Measurements from ENCODE around the gene ALOX5AP.

The ALOX5AP gene

DNA sequence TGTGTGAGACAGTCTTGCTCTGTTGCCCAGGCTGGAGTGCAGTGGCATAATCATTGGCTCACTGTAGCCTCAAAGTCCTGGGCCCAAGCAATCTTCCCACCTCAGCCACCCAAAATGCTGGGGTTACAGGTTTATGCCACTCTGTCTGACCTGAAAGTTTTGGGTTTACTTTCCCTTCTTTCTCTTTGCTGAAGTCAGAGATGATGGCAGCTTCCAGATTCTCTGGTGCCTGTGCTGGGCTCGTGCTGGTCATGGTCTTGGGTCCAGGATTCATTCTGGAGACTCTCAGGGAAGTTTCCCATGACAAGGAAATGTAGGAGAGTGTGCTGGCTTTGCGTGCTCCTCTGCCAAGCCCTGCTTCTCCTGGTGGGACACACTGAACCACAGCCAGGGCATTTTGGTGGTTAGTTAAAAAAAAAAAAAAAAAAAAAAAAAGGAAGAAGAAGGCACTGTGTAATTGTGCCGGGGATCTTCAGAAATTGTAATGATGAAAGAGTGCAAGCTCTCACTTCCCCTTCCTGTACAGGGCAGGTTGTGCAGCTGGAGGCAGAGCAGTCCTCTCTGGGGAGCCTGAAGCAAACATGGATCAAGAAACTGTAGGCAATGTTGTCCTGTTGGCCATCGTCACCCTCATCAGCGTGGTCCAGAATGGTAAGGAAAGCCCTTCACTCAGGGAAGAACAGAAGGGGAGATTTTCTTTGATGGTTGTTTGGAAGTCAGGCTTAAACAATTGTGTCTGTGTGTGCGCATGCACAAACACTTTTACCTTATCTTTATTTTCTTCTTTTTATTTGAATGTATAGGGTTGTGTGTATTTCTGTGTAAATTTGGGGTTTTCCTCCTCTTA lies at the start of gene ALOX5AP:
ALOX5AP (plus strand) TSS at position 519 of the 847 bp plus-strand sequence; CDS start at position 582, 63 bp downstream.
- no peak for DNase-seq (ENCODE audit: low read depth, low spot score)
- peak within 1 kb of the TSS; percentile 77 for H3K27ac ChIP-seq

DNA sequence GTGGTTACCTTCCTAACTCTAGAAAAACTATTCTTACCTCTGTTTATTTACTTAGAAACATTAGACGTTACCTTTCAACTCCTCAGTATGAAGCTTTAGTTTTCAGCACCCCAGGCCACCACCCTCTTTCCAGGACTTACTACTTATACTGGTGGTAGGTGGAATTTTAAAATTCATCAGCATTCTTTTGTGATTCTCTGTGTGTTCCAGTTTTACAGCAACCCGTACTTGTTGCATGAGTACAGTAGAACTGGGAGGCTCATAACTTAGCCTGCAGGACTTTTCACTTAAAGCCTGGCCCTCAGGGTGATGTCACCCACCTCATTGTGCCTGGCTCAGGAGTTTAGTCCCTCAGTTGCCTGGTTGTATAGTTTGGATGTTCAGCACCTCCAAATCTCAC lies 49.4 kb upstream of the ALOX5AP start:
- no peak for DNase-seq (ENCODE audit: low read depth, low spot score)

DNA sequence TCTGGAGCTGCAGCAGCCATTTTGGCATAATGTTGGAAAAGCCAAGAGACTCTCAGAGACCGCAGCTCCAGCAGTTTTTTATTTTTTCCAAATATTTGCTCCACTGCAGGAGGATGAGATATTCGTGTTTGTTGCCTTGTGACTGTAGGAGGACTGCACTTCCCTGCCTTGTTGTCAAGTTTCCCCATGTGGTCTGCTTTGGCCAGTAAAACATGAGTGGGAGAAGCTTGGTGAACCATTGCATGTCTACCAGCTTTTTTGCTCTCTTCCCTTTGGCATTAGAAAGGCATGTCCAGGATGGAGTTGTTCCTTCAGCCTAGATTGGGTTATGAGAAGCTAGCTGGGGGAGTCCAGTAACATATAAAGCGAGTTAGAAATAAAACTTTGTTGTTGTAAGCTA lies 47.7 kb upstream of the ALOX5AP start:
- DNase-seq (ENCODE audit: low read depth, low spot score) = no peak
- no peak overlapping the region for H3K27ac ChIP-seq

More for the DNA sequence above, 49.4 kb upstream of the ALOX5AP start:
- H3K27ac ChIP-seq = no peak overlapping the region

DNA sequence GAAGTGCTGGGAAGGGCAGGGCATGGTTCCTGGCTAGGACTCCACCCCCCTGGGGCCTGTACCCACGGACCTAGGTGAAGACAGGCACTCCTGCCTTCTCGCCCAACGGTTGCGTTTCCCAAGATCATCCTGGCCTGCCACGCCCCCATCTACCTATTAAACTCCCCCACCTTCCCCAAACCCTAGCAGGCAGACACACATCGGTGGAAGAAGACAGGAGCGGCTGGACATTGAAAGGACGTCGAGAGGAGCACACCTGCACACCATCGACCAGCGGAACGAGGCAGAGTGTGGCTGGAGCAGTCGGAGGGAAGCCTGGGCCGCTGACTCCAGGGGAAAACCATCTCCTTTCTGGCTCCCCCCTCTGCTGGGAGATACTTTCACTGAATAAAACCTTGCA lies 45.6 kb upstream of the ALOX5AP start:
- DNase-seq (ENCODE audit: low read depth, low spot score) = no peak
- peak overlapping the region; percentile 48 for H3K27ac ChIP-seq

DNA sequence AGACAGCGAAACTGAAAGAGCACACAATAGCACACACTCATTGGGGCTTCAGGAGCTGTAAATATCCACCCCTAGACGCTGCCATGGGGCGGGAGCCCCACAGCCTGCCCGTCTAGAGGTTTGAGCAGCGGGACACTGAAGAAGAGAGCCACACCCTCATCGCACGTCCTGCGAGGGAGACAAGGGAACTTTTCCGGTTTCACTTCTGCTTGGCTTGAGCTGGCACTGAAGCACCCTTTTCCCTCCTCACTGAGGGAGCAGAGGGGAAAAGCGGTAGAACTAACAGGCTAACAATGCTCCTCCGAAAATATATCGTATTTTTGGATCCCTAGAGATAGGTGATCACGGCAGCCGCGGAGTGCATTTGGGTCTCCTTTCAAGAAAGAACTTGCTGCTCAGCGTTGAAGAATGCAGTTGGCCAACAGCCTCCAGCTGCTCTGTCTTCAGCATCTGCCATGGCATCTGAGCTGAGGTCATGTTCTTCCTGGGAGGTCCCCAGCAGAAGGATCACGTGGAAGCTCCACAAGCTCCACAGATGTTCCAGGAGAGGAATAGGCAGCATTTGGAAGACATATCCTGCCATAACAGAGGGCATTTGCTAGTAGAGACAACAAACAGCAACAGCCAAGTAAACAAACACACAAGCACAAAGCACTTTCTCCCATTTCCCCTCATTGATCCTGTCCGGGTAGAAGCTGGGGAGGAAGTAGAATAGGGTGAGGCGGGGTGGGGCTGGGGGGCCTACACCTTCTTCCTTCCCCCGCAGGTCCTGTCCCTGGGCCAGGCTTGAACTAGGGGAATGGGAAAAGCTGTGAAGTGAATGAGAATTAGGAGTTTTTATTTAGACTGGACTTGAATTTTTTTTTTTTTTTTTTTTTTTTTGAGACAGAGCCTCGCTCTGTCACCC lies 44.8 kb upstream of the ALOX5AP start:
- peak overlapping the region; percentile 48 for H3K27ac ChIP-seq
- DNase-seq (ENCODE audit: low read depth, low spot score) = no peak

DNA sequence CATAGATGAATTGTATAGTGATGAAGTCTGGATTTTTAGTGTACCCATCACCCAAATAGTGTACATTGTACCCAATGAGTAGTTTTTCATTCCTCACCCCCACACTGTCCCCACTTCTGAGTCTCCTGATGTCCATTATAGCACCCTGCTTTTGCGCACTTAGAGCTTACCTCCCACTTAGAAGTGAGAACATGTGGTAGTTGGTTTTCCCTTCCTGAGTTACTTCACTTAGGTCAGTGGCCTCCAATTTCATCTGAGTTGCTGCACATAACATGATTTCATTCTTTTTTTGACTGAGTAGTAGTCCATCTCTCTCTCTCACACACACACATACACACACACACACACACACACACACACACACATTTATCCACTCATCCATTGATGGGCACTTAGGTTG lies 43.2 kb upstream of the ALOX5AP start:
- no peak for DNase-seq (ENCODE audit: low read depth, low spot score)
- H3K27ac ChIP-seq = no peak overlapping the region

DNA sequence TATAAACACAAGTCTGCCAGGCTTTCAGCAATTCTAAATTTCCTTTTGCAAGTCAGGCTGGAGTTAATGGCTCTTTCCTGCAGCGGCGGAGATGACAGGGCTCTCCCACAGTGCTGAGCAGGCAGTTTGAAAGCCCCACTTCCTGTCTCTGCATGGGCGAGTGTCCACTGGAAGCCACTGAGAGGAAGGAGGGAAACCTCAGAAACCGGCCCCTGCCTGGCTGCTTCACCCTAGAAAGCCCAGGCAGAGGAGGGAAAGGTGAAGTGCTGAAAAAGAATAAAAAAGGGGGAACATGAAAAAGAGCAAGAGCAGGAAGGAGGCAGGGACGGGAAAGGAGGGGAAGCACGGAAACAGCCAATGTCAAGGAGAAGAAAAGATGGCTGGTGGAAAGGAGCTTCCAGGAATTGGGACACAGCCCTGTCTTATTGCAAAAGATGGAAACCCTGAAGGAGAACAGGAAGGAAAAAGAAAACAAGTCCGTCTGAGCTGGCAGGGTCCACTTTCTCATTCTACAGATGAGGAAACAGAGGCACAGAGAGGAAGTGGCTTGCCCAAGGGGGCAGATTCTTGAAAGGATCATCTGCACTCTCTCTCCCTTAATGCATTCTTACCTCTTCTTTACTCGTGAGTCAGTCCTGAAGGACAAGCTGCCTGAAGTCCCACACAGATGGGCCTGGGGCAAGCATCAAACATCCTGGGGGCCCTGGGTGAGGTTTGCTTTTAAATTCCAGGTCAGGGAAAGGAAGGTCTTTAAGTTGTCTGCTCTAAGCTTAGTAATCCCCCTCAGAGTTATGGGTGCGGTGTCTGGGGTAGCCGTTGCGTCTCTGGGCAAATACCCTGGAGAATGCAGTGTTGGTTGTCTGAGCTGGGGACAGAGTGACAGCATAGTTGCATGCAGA lies 38.8 kb upstream of the ALOX5AP start:
- H3K27ac ChIP-seq = no peak overlapping the region

DNA sequence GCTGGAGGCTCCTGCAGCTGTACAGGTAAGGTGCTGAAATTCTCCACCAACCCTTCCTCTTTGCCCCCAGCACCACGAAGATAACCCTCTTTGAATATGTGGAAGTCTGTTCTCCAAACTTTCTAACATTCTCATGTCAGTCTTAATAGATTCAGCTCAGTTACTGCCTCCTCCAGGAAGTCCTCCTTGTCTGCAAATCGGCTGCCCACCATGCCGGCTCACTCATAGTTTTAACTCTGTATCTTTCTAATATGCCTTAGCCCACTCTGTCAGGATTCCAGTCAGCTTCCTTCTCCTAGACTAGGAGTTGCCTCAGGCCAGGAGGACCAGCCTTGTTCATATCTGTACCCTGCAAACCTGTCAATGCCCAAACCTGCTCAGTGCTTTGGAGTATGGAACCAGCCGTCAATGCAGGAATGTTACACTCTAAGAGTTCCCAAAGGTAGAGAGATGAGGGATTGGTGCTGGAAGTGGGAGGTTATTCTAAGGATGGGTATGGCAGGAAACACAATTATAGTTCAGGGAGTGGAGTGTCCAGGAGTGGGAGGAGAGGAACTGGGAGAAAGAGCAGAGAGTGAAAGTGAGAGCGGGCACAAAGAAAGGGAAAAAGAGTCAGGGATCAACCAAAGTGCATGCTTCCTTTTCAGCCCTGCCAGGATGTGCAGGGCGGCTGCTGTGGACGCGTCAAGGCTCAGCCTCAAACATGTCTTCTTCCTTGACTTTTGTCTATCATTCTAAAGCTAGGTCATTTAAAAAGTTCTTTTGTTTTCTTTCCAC lies 38.0 kb upstream of the ALOX5AP start:
- H3K27ac ChIP-seq = no peak overlapping the region
- DNase-seq (ENCODE audit: low read depth, low spot score) = no peak

More for the DNA sequence above, 38.8 kb upstream of the ALOX5AP start:
- DNase-seq (ENCODE audit: low read depth, low spot score) = no peak

DNA sequence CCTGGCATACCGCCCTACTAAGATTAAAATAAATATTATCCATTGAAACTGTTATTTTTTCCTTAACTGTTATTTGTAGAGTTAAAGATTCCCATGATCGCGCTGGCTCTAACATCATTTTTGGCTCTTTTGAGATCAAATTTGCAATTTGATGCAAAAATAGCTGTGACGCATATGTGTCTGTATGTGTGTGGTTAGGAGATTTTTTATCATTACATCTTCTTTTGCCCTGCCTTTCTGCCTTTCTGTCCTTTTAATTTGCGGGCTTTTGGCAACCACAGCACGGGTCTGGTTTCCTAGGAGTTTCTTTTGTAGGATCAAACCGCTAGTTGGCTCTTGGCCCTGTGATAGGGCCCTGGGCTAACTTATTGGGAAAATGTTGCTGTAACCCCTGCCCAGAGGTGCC lies 37.3 kb upstream of the ALOX5AP start:
- no peak overlapping the region for H3K27ac ChIP-seq
- no peak for DNase-seq (ENCODE audit: low read depth, low spot score)

DNA sequence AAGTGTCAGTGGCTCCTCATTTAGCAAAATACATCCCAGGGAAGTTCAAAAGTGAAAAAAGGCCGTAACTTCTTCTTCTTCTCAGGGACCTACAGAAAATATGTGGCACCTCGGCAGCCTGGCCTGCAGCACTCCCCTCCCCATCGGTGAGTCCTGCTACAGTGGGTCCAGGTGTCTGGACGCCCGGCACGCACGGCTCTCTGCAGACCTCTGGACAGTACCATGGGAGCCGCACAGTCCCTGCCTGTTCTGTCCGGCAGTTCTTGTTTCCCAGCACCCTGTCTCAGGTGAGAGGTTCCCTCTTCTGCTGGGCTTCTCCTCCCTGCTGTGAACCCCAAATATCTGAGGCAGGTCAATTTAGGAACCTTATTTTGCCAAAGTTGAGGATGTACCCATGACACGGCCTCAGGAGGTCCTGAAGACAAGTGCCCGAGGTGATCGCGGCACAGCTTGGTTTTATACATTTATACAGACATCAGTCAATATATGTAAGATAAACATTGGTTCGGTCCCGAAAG lies 36.8 kb upstream of the ALOX5AP start:
- H3K27ac ChIP-seq = no peak overlapping the region
- DNase-seq (ENCODE audit: low read depth, low spot score) = no peak

DNA sequence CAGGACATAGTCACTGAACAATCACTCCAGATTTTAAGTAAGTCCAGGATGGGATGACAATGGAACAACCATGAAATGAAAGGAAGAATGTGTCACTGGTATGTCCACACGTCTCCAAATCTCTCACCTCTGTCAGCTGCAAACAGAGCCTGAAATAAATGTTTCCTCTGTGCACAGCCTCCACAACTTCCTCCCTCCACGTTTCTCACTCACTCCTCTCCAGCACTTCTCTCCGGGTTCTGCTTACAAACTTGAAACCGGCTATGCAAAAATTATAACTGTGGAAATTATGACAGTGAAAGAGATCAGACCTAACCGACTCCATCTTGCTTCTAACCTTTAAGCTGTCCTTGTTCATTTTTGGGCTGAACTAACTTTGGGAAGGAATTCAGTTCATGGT lies 35.0 kb upstream of the ALOX5AP start:
- no peak overlapping the region for H3K27ac ChIP-seq
- DNase-seq (ENCODE audit: low read depth, low spot score) = no peak

DNA sequence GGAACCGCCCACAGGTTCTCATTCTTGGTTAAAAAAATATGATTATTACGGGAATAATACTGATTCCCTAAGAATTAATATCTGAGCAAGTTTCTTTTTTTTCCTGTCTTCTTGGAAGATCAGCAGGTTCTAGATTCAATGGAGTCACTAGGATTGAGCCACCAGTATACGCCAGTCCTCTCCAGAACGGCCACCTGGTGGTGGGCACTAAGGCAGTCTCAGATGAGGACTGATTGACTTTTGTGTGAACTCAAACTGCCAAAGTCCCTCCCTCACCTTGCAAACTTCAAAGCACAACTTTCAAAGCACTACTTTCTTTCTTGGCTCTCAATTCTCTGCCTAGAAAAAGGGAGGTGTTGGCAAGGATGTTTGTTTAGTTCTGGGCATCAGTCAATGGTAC lies 33.3 kb upstream of the ALOX5AP start:
- H3K27ac ChIP-seq = no peak overlapping the region
- no peak for DNase-seq (ENCODE audit: low read depth, low spot score)

DNA sequence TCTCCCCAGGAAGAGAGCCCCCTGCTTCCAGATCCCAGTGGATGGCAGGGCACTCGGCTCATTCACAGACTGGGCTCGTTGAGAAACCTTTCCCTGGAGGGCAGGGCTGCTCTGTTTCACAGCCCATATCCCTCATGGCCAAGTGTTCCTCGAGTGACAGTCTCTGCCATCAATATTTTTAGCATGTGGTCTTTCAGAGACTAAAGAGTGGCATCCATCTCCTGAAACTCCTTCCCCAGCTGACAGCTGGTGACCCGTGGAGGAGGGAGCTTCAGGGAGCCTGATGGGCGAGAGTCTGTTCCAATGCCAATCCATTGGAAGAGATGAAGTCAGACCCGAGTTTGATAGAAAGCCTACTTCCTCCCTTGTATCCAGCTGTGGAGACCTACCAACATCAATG lies 30.7 kb upstream of the ALOX5AP start:
- no peak for DNase-seq (ENCODE audit: low read depth, low spot score)
- H3K27ac ChIP-seq = no peak overlapping the region

DNA sequence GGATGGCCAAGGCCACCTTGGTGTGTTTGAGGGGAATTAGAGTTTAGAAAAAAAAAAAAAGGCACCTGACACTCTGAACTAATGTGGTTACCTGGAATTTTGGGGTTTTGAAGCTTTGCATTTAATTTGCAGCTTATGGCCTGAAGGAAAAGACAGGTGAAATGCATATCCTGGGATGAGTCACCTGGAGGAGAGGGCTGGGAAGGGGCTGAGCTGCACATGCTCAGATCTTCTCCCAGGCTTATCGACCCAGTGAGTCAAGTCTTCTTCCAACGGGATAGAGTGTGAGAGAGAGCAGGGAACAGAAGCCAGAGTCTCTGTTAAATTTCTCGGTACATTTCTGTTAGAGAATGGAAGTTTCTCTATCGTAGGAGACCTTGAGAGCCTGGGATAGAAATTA lies 29.7 kb upstream of the ALOX5AP start:
- no peak for DNase-seq (ENCODE audit: low read depth, low spot score)
- no peak overlapping the region for H3K27ac ChIP-seq

DNA sequence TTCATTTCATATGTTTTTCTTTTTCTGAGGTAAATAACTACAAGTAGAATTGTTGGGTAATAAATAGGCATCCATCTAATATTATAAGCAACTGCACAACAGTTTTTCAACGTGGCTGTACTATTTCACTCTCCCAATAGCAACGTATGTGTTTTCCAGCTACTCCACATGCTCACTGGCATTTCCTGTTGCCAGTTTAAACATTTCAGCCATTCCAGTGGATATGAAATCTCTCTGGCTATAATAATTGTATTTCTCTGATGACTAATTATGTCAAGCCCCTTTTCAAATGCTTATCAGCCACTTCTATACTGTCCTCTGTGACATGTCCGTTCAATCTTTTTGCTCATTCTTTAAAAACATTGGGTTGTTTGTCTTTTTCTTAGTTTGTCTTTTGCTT lies 26.8 kb upstream of the ALOX5AP start:
- DNase-seq (ENCODE audit: low read depth, low spot score) = no peak
- H3K27ac ChIP-seq = peak overlapping the region; percentile 6

DNA sequence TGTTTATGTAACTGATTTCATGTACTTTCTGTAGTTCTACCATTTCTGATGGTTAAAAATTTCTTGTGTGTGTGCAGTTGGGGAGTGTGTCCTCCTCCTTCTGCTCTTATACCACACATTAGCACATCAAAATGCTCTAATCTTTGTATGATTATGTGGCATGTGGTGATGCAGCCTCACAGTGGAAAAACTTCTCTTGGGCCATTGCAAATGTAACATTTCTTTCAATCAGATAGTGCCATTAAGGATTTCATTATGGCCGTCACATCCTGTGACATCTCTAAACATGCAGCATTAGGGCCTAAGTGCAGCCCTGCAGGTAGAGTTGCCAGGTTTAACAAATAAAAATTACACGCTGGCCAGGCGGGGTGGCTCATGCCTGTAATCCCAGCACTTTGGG lies 24.9 kb upstream of the ALOX5AP start:
- no peak for DNase-seq (ENCODE audit: low read depth, low spot score)
- H3K27ac ChIP-seq = no peak overlapping the region

DNA sequence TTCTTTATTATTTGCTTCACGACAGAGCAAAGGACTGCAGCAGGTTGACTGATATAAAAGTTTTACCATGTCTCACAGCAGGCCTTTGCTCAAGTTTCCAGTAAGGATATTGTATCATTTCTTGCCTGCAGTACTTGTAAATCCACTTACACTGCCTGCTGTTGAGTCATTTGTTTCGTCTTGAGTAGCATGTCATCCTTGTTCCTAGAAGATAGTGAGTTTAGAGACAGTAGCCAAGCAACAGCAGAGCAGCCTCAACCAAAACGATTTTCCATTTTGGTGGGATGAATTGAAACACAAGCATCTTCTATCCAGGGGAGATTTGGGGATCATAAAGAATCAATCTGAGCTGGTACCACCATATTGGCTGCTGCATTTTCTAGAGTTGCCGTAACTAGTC lies 24.0 kb upstream of the ALOX5AP start:
- no peak for DNase-seq (ENCODE audit: low read depth, low spot score)
- H3K27ac ChIP-seq = no peak overlapping the region

DNA sequence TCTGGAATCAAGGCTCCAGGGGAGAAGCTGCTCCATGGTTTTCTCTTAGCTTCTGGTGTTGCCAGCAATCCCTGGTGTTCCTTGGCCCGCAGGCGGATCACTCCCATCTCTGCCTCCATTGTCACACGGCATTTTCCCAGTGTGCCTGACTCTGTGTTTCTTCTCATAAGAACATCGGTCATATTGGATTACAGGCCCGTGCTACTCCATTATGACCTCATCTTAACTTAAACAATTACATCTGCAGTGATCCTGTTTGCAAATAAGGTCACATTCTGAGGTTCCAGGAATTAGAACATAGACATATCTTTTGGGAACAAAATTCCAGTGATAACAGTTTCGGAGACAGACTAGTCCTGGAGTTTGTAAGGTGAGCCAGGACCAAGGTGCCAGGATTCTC lies 23.5 kb upstream of the ALOX5AP start:
- no peak for DNase-seq (ENCODE audit: low read depth, low spot score)
- no peak overlapping the region for H3K27ac ChIP-seq
